ENCODE results near the gene CADPS2.

Gene CADPS2

GRCh38 chr7:122766593-122766992 is 119.7 kb downstream of the CADPS2 start:
- no peak for DNase-seq

GRCh38 chr7:122764902-122765301 is 121.4 kb downstream of the CADPS2 start:
- no peak for DNase-seq

- DNase-seq = no peak
Measured at GRCh38 chr7:122764020-122764419, 122.2 kb downstream of the CADPS2 start.

GRCh38 chr7:122762071-122762470 is 124.2 kb downstream of the CADPS2 start:
- no peak for DNase-seq

- no peak for DNase-seq
Measured at GRCh38 chr7:122758501-122758900, 127.8 kb downstream of the CADPS2 start.

GRCh38 chr7:122756860-122757259 is 129.4 kb downstream of the CADPS2 start:
- no peak for DNase-seq

- DNase-seq = no peak
Measured at GRCh38 chr7:122755696-122756095, 130.6 kb downstream of the CADPS2 start.

GRCh38 chr7:122752583-122752982 is 133.7 kb downstream of the CADPS2 start:
- no peak for DNase-seq

- no peak for DNase-seq
Measured at GRCh38 chr7:122750389-122750788, 135.9 kb downstream of the CADPS2 start.

- DNase-seq = no peak
Measured at GRCh38 chr7:122748195-122748594, 138.1 kb downstream of the CADPS2 start.

- DNase-seq = no peak
Measured at GRCh38 chr7:122746948-122747347, 139.3 kb downstream of the CADPS2 start.

- DNase-seq = no peak
Measured at GRCh38 chr7:122743211-122743610, 143.0 kb downstream of the CADPS2 start.

GRCh38 chr7:122738947-122739346 is 147.3 kb downstream of the CADPS2 start:
- no peak for DNase-seq

- DNase-seq = no peak
Measured at GRCh38 chr7:122736183-122736582, 150.1 kb downstream of the CADPS2 start.

- no peak for DNase-seq
Measured at GRCh38 chr7:122727759-122728158, 158.5 kb downstream of the CADPS2 start.

GRCh38 chr7:122727354-122727753 is 158.9 kb downstream of the CADPS2 start:
- no peak for DNase-seq

- no peak for DNase-seq
Measured at GRCh38 chr7:122726881-122727280, 159.4 kb downstream of the CADPS2 start.

GRCh38 chr7:122724366-122724765 is 161.9 kb downstream of the CADPS2 start:
- DNase-seq = no peak

GRCh38 chr7:122719010-122719578 is 167.2 kb downstream of the CADPS2 start:
- DNase-seq = no peak

GRCh38 chr7:122717356-122718089 is 168.7 kb downstream of the CADPS2 start:
- DNase-seq = no peak

GRCh38 chr7:122715183-122715582 is 171.1 kb downstream of the CADPS2 start:
- DNase-seq = no peak

GRCh38 chr7:122710916-122711315 is 175.3 kb downstream of the CADPS2 start:
- DNase-seq = no peak

- DNase-seq = no peak
Measured at GRCh38 chr7:122709930-122710646, 176.2 kb downstream of the CADPS2 start.

GRCh38 chr7:122706836-122707235 is 179.4 kb downstream of the CADPS2 start:
- no peak for DNase-seq
